Right lobe of liver (tissue), 4 donors: ENCODE measurements around the gene MESP2.

Source experiments
- CTCF ChIP-seq, 4 donors: fragments of 200-600 bp in 3 of 4; fragments of 450-650 bp in 1 of 4; IDR thresholded peaks; one replicate each; pipeline versions ENCODE4 v1.5.1 to v1.8.0; 2016 to 2022; ENCODE audit warnings: antibody characterized with exemption in 4 of 4, mild to moderate bottlenecking in 2 of 4
- POLR2A ChIP-seq: fragments of 450-650 bp; IDR thresholded peaks from one replicate; pipeline ENCODE4 v1.6.1; 2017; ENCODE audit warnings: antibody characterized with exemption, mild to moderate bottlenecking
- donor health status: DM: no; HTN: no; CAD: no.
- donor health status: DM: no; HTN: no; CAD: no.
- donor health status: DM: no; HTN: yes; CAD: no.

GRCh38 chr15:89795996-89796395 is 19.9 kb downstream of the MESP2 start:
- TF ChIP-seq CTCF (IDR thresholded peaks at IDR 0.05) (no peak), POLR2A (no peak)
